Kidney epithelial cell (primary cell): ENCODE data around the gene NCBP3. TPM values are rescaled to one million over a fixed set of nuclear protein-coding genes. Genes with fewer than 3 reads are reported as not detected.

Experiments
- DNase-seq: peaks from one replicate; pipeline ENCODE4 v3.0.0-alpha.2; 2010; ENCODE audit warnings: low read depth
- H3K27me3 ChIP-seq: 2 replicates; pipeline ENCODE4 v1.6.0; 2011; ENCODE audit warnings: low read length; ENCODE audit not compliant: control insufficient read depth, insufficient read depth
- H3K36me3 ChIP-seq: 2 replicates; pipeline ENCODE4 v1.5.1; 2011; ENCODE audit warnings: low read length; ENCODE audit not compliant: control insufficient read depth, insufficient read depth
- H3K4me3 ChIP-seq: 2 replicates; pipeline ENCODE4 v1.5.1; 2011; ENCODE audit warnings: low read depth, mild to moderate bottlenecking, control low read depth, low read length
- CTCF ChIP-seq: IDR thresholded peaks from 2 replicates; pipeline ENCODE4 v1.5.1; 2011; ENCODE audit warnings: mild to moderate bottlenecking, moderate library complexity, low read length, control low read depth, inconsistent platforms; ENCODE audit not compliant: insufficient read depth, poor library complexity, severe bottlenecking
- total RNA-seq: library from RNA; depleted of rRNA; stranded (reverse); fragments of >200 nt; gene quantifications from 2 replicates; pipeline ENCODE4 v1.2.3, GENCODE V29; 2015

The NCBP3 gene
- total RNA-seq, 1 donor from 2014 or later = 29.1 TPM

- DNase-seq = no peak
- no peak for TF ChIP-seq CTCF
- Histone ChIP-seq H3K4me3 (no peak overlapping the region), H3K27me3 (no peaks in the 10 kb centered on the region), H3K36me3 (no peaks in the 10 kb centered on the region)
Measured at GRCh38 chr17:3889325-3890012, 43.4 kb upstream of the NCBP3 start.

DNA sequence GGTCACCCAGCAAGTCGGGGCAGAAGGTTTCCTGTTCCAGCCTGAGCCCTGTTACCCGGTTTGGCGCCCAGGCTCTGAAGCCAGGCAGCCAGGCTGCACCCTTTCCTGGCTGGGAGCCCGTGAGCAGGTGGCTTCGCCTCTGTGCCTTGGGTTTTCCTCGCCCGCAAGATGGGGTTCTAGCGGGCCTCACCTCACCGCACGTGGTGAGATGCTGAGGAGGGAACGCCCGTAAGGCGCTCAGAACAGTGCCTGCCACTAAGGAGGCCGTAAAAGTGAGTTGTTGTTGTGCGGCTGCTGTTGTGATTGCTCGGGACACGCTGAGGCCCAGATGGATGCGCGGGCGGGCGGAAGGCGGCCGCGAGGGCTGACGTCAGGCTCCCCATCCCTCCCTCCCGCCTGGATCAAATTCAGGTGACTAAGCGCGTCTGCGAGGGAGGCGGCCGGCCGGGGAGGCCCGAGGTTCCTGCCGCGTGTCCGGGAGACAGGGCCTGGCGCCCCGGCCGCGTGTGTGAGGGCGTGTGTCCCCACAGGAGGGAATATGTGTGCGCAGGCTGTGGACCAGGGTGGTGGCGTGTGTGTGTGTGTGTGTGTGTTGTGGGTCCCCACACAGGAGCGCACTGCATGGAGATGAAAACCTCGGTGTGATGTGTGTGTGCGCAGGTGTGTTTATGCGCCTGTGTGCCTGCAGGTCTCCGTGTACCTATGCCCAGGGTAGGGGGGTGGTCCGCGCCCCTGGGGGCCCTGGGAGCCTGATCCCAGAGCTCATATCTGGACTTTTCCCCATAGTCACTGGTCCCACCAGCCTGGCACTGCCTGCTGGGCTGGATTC, 42.5 kb upstream of the NCBP3 start:
- DNase-seq = peak; percentile 71

DNA sequence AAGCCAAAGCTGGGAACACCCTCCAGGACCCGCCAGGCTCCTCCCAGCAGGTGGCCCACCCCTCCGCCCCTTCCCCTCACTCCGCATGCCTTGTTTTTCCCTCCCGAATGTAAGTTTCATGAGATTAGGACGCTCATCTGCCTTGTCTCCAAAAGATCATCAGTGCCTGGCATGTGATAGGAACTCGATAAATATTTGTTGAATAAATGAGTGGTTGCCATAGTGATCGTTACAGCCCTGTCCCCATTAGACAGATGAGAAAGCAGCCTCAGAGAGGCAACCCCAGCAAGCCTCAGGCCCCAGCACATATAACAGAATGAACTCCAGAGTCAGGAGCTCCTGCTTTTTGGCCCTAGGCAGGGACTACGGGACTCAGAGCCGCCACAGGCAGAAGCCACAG, 41.8 kb upstream of the NCBP3 start:
- no peak for TF ChIP-seq CTCF
- no peak for DNase-seq
- Histone ChIP-seq H3K36me3 (no peaks in the 10 kb centered on the region), H3K4me3 (no peak overlapping the region), H3K27me3 (no peaks in the 10 kb centered on the region)

More for the DNA sequence above, 42.5 kb upstream of the NCBP3 start:
- no peaks in the 10 kb centered on the region for H3K36me3 ChIP-seq
- TF ChIP-seq CTCF = no peak
- no peaks in the 10 kb centered on the region for H3K27me3 ChIP-seq
- H3K4me3 ChIP-seq = no peak overlapping the region

- Histone ChIP-seq H3K36me3 (no peaks in the 10 kb centered on the region), H3K4me3 (no peak overlapping the region), H3K27me3 (no peaks in the 10 kb centered on the region)
- TF ChIP-seq CTCF = no peak
- no peak for DNase-seq
Measured at GRCh38 chr17:3887394-3887793, 41.3 kb upstream of the NCBP3 start.

DNA sequence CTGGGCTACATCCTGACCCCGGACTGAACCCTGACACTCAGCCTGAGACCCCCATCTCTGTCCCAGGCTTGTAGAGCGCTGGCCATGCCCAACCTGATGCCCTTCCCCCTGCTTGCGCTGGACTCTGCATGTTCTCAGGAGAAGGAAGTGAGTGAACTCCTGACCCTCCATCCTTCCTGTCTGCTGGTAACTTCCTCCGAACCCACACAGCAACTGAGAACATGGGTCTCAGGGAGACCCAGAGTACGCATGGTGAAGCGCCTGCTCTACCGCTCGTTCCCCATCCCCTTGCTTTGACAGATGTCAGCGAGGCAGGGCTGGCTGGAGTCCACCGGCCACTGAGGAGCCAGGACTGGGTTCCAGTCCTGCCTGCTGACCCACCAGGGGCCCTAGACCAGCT, 40.7 kb upstream of the NCBP3 start:
- TF ChIP-seq CTCF = no peak
- no peaks in the 10 kb centered on the region for H3K27me3 ChIP-seq
- H3K36me3 ChIP-seq = no peaks in the 10 kb centered on the region
- no peak for DNase-seq
- H3K4me3 ChIP-seq = no peak overlapping the region
